Naive thymus-derived CD8-positive, alpha-beta T cell (primary cell): ENCODE data around the gene FCGR2B. TPM values are rescaled to one million over a fixed set of nuclear protein-coding genes. Genes with fewer than 3 reads are reported as not detected.
A peak's percentile ranks its signal among the peaks of the same experiment; 100 is the strongest.
"Not testable (repeated sequence)": the region's sequence is repeated elsewhere in the genome, so short reads cannot be mapped to it uniquely, and the experiment has no call there.

Source experiments
- ATAC-seq, 2 donors: fragments of 150-1000 bp; cut with Tn5 transposase in 1 of 2; sonication (Bioruptor Pico), chemical (Tn5 transposase) in 1 of 2; 1 replicate in 1 of 2; 2 replicates in 1 of 2; pipeline ENCODE4 v1.10.0; 2021; ENCODE audit warnings: mild to moderate bottlenecking in 2 of 2, moderate library complexity in 2 of 2
- POLR2A ChIA-PET: fragments of 350-600 bp; sonication (Branson Sonifier 250); formaldehyde crosslinking; loops from one replicate; lab custom pipeline; 2021; ENCODE audit warnings: antibody characterized with exemption; lab: Charles Lee
- DNase-seq, 10 donors: peaks; one replicate each; pipeline versions ENCODE4 v3.0.0 to v3.0.0-alpha.2; 2020 to 2022
- H3K27ac Mint-ChIP-seq, 10 donors: one replicate each; pipeline ENCODE4 v1.8.0; 2020 to 2022; ENCODE audit warnings: mild to moderate bottlenecking in 10 of 10, mixed read lengths in 10 of 10, moderate library complexity in 4 of 10, inconsistent platforms in 1 of 10
- H3K27me3 Mint-ChIP-seq, 5 donors: one replicate each; pipeline ENCODE4 v1.8.0; 2021 to 2022; ENCODE audit warnings: mixed read lengths in 5 of 5
- H3K36me3 Mint-ChIP-seq, 3 donors: one replicate each; pipeline ENCODE4 v1.8.0; 2020 to 2022; ENCODE audit warnings: mixed read lengths in 3 of 3, mild to moderate bottlenecking in 2 of 3, inconsistent platforms in 1 of 3
- H3K4me1 Mint-ChIP-seq, 4 donors: one replicate each; pipeline ENCODE4 v1.8.0; 2021 to 2022; ENCODE audit warnings: mixed read lengths in 4 of 4
- H3K4me3 Mint-ChIP-seq, 10 donors: one replicate each; pipeline ENCODE4 v1.8.0; 2020 to 2022; ENCODE audit warnings: mild to moderate bottlenecking in 10 of 10, mixed read lengths in 10 of 10, moderate library complexity in 6 of 10, inconsistent platforms in 1 of 10
- H3K9me3 Mint-ChIP-seq, 9 donors: one replicate each; pipeline ENCODE4 v1.8.0; 2020 to 2022; ENCODE audit warnings: mixed read lengths in 9 of 9, mild to moderate bottlenecking in 3 of 9, inconsistent platforms in 1 of 9, moderate library complexity in 1 of 9
- polyA plus RNA-seq, 3 donors: library from polyadenylated mRNA; unstranded; fragments of 300-500 nt; fragmentation: Illumina TruSeq; gene quantifications; one replicate each; pipeline ENCODE4 v1.2.3, GENCODE V29; 2021
- total RNA-seq, 8 experiments: library from RNA in 2 of 8; stranded (reverse) in 2 of 8; gene quantifications; one replicate each; pipeline ENCODE4 v1.2.3 and lab custom pipeline; 2021 to 2026

Gene FCGR2B
- total RNA-seq = 1 to 10 TPM; 3.1 to 3.5 TPM
- under 1 TPM in 2 of 3 donors, not detected in 1; 0.16 to 0.23 TPM for polyA plus RNA-seq
- 0 to 0.07 (median 0) reads per million in 6 experiments for total RNA-seq (lab: John Stamatoyannopoulos, UW)

DNA sequence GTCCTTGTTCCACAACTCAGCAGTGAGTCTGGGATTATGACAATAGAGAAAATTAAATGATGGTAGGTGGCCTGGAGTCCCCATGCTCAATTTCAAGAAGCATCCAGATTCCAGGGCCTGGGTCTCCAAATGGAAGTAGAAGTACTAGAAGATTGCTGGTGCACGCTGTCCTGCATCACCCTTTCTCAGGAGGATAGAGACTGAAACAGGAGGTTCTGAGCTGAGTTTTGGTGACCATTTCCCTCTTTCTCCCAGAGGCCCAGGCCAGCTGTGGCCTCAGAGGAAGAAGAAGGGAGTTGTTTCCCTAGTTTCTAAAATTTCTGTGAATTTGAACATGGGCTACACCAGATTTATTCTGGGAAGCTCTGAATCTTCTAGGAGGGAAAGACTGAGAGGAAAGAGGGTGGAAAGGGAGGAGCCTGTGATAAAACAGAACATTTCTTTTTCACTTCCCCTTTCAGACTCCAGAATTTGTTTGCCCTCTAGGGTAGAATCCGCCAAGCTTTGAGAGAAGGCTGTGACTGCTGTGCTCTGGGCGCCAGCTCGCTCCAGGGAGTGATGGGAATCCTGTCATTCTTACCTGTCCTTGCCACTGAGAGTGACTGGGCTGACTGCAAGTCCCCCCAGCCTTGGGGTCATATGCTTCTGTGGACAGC lies at the start of gene FCGR2B:
Gene FCGR2B (plus strand): TSS at position 460 of the 656 bp plus-strand sequence. CDS start 99 bp downstream, at position 559.
- not testable (repeated sequence) for H3K27me3 Mint-ChIP-seq, DNase-seq, H3K27ac Mint-ChIP-seq

DNA sequence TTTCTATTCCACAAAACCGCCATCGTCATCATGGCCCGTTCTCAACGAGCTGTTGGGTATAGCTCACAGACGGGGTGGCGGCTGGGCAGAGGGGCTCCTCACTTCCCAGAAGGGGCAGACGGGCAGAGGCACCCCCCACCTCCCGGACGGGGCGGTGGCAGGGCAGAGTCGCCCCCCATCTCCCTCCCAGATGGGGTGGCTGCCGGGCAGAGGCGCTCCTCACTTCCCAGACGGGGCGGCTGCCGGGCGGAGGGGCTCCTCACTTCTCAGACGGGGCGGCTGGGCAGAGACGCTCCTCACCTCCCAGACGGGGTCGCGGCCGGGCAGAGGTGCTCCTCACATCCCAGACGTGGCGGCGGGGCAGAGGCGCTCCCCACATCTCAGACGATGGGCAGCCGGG lies 46.5 kb upstream of the FCGR2B start:
- peak overlapping the region in 1 of 10 donors; percentile 49 for H3K27ac Mint-ChIP-seq
- H3K27me3 Mint-ChIP-seq, H3K4me3 Mint-ChIP-seq, H3K9me3 Mint-ChIP-seq, DNase-seq, POLR2A ChIA-PET, H3K36me3 Mint-ChIP-seq, ATAC-seq: not testable (repeated sequence)
- peaks cover 17 to 30% (median 24%) of the 10 kb centered on the region in 4 donors for H3K4me1 Mint-ChIP-seq

More for the DNA sequence above, at the start of gene FCGR2B:
- H3K4me1 Mint-ChIP-seq, H3K9me3 Mint-ChIP-seq, ATAC-seq, H3K4me3 Mint-ChIP-seq, POLR2A ChIA-PET, H3K36me3 Mint-ChIP-seq: not testable (repeated sequence)

DNA sequence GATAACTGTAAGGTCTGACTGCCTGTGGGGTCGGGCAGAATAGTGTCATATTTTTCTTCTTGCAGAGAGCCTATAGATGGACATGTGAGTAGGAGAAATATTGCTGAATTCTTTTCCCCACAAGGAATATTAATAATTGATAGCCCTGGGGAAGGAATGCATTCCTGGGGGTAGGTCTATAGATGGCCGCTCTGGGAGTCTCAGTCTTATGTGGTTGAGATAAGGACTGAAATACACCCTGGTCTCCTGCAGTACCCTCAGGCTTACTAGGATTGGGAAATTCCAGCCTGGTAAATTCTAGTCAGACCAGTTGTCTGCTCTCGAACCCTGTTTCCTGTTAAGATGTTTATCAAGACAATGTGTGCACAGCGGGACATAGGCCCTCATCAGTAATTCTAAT lies 44.4 kb upstream of the FCGR2B start:
- peaks cover 14 to 30% (median 25%) of the 10 kb centered on the region in 4 donors for H3K4me1 Mint-ChIP-seq
- DNase-seq, H3K4me3 Mint-ChIP-seq, ATAC-seq, H3K27me3 Mint-ChIP-seq, POLR2A ChIA-PET, H3K36me3 Mint-ChIP-seq, H3K9me3 Mint-ChIP-seq: not testable (repeated sequence)
- peak overlapping the region in 1 of 10 donors; percentile 51 for H3K27ac Mint-ChIP-seq

DNA sequence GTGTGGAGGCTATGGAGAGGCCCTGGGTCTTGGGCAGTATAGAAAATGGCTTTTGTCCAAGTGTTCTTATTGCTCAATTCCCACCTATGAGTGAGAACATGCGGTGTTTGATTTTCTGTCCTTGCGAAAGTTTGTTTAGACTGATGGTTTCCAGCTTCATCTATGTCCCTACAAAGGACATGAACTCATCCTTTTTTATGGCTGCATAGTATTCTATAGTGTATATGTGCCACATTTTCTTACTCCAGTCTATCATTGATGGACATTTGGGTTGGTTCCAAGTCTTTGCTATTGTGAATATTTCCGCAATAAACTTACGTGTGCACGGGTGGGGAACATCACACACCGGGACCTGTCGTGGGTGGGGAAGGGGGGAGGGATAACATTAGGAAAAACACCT lies 42.5 kb upstream of the FCGR2B start:
- H3K4me3 Mint-ChIP-seq = peak overlapping the region in 7 of 10 donors; percentile 30 to 98 (median 54)
- H3K27me3 Mint-ChIP-seq, H3K36me3 Mint-ChIP-seq, H3K9me3 Mint-ChIP-seq, DNase-seq, ATAC-seq, POLR2A ChIA-PET: not testable (repeated sequence)
- H3K4me1 Mint-ChIP-seq = peaks cover 21 to 39% (median 37%) of the 10 kb centered on the region in 4 donors
- peak overlapping the region in 4 of 10 donors; percentile 15 to 100 (median 35) for H3K27ac Mint-ChIP-seq

DNA sequence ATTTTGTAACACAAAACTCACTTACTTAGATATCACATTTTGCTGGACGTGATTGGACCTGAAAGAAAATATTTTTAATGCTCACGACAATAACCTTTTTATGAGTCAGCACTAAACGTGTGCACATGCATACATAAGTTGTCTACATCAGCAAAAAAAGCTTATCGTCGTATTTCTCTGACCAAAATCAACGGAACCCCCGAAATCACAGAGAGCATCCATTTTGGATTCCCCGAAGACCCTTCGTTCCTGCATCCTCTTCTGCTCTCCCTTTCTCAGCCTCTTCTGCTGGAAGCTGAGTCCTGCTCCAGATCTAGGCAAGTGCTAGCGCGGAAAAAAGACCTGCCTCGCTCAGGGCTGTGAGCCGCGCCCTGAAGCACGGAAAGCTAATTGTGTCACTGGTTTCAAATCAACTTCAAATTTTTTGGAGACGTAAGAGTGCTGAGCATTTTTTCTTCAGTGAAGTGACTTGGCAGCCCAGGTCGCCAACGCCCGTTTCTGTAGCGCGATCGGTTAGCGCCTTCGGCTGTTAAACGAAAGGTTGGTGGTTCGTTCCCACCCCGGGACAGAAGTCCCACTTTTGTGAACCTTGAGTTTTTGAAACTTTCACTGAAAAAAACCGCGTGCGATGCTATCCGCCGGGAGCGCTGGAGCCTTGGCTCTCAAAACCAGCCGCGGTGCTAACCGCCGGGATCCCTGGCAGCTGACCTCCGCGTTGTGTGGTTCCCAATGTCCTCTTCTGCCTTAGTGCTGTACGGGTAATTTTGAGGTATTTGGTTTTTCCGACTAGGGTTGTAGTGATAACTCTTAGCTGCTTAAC lies 41.6 kb upstream of the FCGR2B start:
- not testable (repeated sequence) for H3K36me3 Mint-ChIP-seq, H3K27me3 Mint-ChIP-seq, H3K9me3 Mint-ChIP-seq
- DNase-seq = peak; percentile 42 to 91 (median 79)
- Mint-ChIP-seq H3K4me3 (peak overlapping the region; percentile 89 to 100 (median 95)), H3K4me1 (peaks cover 21 to 44% (median 41%) of the 10 kb centered on the region in 4 donors), H3K27ac (peak overlapping the region; percentile 87 to 100 (median 92))
- POLR2A ChIA-PET = interaction anchor here (1.2 kb wide), 1 partner anchor 89 kb away, joined by 3 read pairs; no protein-coding TSS in a partner anchor
- peak; percentile 74 to 77 for ATAC-seq

DNA sequence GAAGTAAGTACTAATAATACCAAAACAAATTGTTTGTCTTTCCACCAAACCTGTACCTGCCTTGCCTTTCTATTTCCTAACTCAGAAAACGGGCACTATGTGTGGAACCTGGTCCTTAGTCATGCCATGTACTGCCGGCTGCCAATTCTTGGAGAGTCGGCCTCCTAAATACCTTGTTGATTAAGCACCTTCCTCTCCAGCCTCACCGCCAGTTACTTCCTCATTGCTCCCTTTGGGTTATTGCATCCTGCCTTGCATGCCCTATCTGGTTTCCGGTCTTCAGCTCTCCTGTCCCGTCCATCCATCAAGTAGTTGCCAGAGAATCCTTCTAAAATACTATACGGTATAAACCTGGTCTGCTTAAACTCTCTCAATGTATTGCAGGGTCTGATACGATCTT lies 40.9 kb upstream of the FCGR2B start:
- ATAC-seq (peak in 1 of 2 donors; percentile 39), DNase-seq (peak in 1 of 10 donors; percentile 19)
- not testable (repeated sequence) for H3K27me3 Mint-ChIP-seq, H3K36me3 Mint-ChIP-seq, H3K9me3 Mint-ChIP-seq
- Mint-ChIP-seq H3K27ac (peak overlapping the region; percentile 77 to 100 (median 92)), H3K4me1 (peaks cover 25 to 51% (median 45%) of the 10 kb centered on the region in 4 donors), H3K4me3 (peak overlapping the region; percentile 89 to 100 (median 95))
- POLR2A ChIA-PET = interaction anchor here (1.2 kb wide), 1 partner anchor 90 kb away, joined by 3 read pairs; no protein-coding TSS in a partner anchor

DNA sequence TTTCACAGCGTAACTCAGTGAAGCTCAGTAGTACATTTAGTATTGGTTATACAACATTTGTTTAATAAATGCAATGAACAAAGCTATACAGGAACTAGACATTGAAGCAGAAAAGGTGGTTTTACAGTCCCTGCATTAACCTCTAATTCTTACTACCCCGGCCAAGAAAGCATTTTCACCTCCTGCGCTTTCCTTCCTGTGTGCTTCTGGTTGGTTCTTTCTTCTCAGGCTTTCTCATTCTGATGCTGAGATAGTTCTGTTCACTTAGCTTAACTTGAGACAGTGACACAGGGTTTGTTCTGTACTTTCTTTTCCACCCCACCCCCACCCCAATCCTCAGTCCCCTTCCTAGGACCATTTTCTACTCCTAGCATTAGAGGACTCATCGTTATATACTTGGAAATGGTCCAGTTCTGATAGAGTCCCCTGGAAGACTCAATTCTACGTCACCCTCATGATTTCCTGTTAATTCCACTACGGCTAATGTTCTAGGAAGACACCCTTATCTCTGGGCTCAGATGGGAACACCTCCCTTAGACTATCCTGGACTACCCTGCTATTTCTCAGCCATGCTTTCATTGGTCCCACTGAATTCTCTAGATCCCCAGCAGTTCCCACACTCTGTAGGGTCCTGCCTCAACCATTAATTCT lies 39.4 kb upstream of the FCGR2B start:
- H3K36me3 Mint-ChIP-seq, POLR2A ChIA-PET, H3K9me3 Mint-ChIP-seq, H3K27me3 Mint-ChIP-seq: not testable (repeated sequence)
- Mint-ChIP-seq H3K27ac (peak overlapping the region; percentile 28 to 84 (median 65)), H3K4me1 (peaks cover 25 to 57% (median 45%) of the 10 kb centered on the region in 4 donors), H3K4me3 (peak overlapping the region; percentile 33 to 79 (median 70))
- DNase-seq (peak in 2 of 10 donors; percentile 22), ATAC-seq (peak; percentile 30 to 57)

DNA sequence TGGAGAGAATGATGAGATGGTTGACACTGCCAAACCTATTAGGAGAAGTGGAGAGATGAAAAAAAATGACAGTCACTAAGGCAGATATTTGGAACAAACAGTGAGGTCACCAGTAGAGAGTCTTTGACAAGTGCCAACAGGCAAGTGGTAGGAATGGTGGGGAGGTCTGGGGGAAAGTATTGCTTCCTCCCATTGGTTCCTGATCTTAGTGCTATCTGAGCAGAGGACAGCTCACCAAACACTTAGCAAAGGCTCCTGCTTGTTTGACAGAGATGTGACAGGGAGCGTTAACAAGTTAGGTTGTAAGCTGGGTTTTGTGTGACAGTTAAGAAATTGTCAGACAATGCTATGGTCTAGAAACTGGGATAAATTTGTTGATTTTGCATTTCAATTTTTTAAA lies 38.3 kb upstream of the FCGR2B start:
- Mint-ChIP-seq H3K27ac (peak overlapping the region in 2 of 10 donors; percentile 13 to 65), H3K4me1 (peaks cover 25 to 57% (median 45%) of the 10 kb centered on the region in 4 donors), H3K4me3 (peak overlapping the region in 3 of 10 donors; percentile 45 to 56 (median 51))
- H3K27me3 Mint-ChIP-seq, DNase-seq, H3K9me3 Mint-ChIP-seq, ATAC-seq, H3K36me3 Mint-ChIP-seq, POLR2A ChIA-PET: not testable (repeated sequence)

DNA sequence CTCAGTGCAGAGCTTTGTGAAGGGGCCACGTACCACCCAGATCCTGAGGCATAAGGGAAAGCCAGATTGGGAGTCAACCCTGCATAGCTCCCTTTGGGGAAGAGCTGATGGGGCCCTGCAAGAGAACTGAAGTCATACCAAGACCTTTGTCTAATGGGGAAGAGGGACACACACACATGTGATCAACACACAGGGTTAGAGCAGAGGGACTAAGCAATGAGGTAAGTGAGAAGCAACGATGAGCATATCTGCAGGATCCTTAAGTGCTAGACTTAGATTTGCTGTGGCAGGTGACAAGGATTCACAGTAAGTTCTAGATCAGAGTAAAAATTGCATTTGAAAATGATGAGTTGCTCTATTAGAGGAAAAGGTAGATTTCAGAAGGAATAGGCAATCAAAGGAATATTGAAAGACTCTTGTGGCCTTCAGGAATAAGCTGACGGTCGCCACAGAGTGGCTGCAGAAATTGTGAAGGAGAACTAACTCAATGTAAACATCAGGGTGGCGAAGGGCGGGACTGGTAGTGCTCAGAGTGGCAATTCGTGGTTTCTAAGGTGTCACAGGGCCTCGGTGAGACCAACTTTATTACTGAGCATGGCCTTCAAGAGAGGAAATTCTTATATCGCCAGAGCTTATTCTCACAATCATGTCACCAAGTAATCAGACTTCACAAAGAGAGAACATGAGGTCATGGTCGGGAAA lies 36.3 kb upstream of the FCGR2B start:
- H3K9me3 Mint-ChIP-seq, H3K36me3 Mint-ChIP-seq, DNase-seq, H3K27me3 Mint-ChIP-seq, ATAC-seq, POLR2A ChIA-PET: not testable (repeated sequence)
- Mint-ChIP-seq H3K27ac (peak overlapping the region in 6 of 10 donors; percentile 2 to 85 (median 38)), H3K4me3 (peak overlapping the region in 2 of 10 donors; percentile 12 to 39), H3K4me1 (peaks cover 19 to 43% (median 36%) of the 10 kb centered on the region in 4 donors)

DNA sequence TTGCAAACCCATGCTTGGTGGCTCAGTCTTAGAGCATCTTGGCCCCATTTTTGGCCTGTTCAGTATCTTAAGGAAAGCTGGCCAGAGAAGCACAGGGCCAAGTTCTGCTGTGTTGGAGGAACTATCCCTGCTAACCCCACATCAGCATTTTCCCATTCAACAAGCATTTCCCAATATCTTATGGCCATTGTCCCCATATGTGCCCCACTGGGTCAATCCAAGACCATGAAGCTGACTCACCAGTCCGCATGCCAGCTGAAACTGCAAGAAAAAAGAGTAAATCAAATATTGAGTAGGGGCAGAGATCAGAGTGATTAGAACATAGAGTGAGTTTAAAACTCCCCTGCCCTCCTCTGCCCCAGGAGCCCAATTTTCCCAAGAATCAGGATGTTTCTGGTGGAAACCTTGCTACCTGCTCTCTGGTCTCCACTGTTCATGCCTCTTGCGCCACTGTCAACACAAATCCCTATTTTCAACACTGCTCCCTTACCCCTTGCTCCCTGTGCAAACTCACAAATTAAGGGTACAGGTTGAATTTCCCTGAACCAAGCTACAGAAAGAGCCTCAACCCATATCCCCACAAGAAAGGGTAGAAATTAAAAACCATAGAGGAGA lies 32.7 kb upstream of the FCGR2B start:
- DNase-seq, H3K9me3 Mint-ChIP-seq, H3K27me3 Mint-ChIP-seq, ATAC-seq, H3K27ac Mint-ChIP-seq, POLR2A ChIA-PET, H3K36me3 Mint-ChIP-seq, H3K4me3 Mint-ChIP-seq: not testable (repeated sequence)
- peaks cover 4 to 18% (median 8%) of the 10 kb centered on the region in 4 donors for H3K4me1 Mint-ChIP-seq

DNA sequence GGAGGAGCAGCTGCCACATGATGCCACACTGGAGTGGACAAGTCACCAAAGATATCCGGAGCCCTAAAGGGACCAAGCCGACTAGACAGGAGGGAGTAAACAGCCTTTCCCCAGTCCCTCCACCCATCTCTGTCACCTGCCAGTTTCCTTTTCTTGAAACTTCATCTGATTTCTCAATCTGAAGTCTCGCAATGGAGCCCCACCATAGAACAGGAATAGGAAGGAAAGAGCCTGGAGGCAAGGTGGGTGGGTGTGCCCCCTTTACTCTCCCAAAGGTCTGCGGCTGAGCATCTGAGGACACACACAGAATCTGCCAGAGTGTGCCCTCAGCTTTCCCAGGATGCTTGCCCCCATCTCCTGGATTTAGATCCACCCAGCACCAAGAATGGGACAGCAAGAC lies 31.9 kb upstream of the FCGR2B start, which contains the start of gene FCGR3B:
Gene FCGR3B (minus strand): TSS at position 101 of the 400 bp plus-strand sequence. CDS start 82 bp downstream, at position 19.
- no peak within 1 kb of the TSS for H3K4me3 Mint-ChIP-seq

More for the DNA sequence above, 31.9 kb upstream of the FCGR2B start, which contains the start of gene FCGR3B:
- no peaks in the 10 kb centered on the region for H3K36me3 Mint-ChIP-seq
- DNase-seq (no peak), ATAC-seq (no peak)
- H3K4me1 Mint-ChIP-seq = peaks cover 4 to 18% (median 8%) of the 10 kb centered on the region in 4 donors
- H3K9me3 Mint-ChIP-seq = no peaks in the 10 kb centered on the region
- POLR2A ChIA-PET = no interaction called here
- H3K27me3 Mint-ChIP-seq = no peaks in the 10 kb centered on the region
- H3K27ac Mint-ChIP-seq = no peak within 1 kb of the TSS
